ENCODE results near the gene AGL.
A peak's percentile ranks its signal among the peaks of the same experiment; 100 is the strongest.

Gene AGL

GRCh38 chr1:99849744-99850458 is at the start of gene AGL:
AGL (plus strand) TSS chr1:99850361; CDS start chr1:99851043, 682 bp downstream.
- H3K4me3 ChIP-seq (replicated peaks in 1 of 2; ENCODE audit: low read depth in 2 of 2, low read length in 2 of 2) = peak within 1 kb of the TSS; percentile 75 to 80
- peak; percentile 70 to 78 for DNase-seq (ENCODE audit: low read depth in 2 of 2)
- TF ChIP-seq CTCF (IDR thresholded peaks at IDR 0.05; ENCODE audit: low read depth, low read length) = no peak

- H3K4me3 ChIP-seq (replicated peaks in 1 of 2; ENCODE audit: low read depth in 2 of 2, low read length in 2 of 2) = no peak overlapping the region
- no peak for TF ChIP-seq CTCF (IDR thresholded peaks at IDR 0.05; ENCODE audit: low read depth, low read length)
- no peak for DNase-seq (ENCODE audit: low read depth in 2 of 2)
Observed at GRCh38 chr1:99801584-99801983, 48.6 kb upstream of the AGL start.

- no peak for TF ChIP-seq CTCF (IDR thresholded peaks at IDR 0.05; ENCODE audit: low read depth, low read length)
- H3K4me3 ChIP-seq (replicated peaks in 1 of 2; ENCODE audit: low read depth in 2 of 2, low read length in 2 of 2) = no peak overlapping the region
- no peak for DNase-seq (ENCODE audit: low read depth in 2 of 2)
Observed at GRCh38 chr1:99806882-99807281, 43.3 kb upstream of the AGL start.

- TF ChIP-seq CTCF (IDR thresholded peaks at IDR 0.05; ENCODE audit: low read depth, low read length) = peak; percentile 44
Observed at GRCh38 chr1:99808391-99809115, 41.6 kb upstream of the AGL start.

GRCh38 chr1:99811075-99811474 is 39.1 kb upstream of the AGL start:
- no peak overlapping the region for H3K4me3 ChIP-seq (replicated peaks in 1 of 2; ENCODE audit: low read depth in 2 of 2, low read length in 2 of 2)
- no peak for TF ChIP-seq CTCF (IDR thresholded peaks at IDR 0.05; ENCODE audit: low read depth, low read length)
- no peak for DNase-seq (ENCODE audit: low read depth in 2 of 2)

More at GRCh38 chr1:99808391-99809115, 41.6 kb upstream of the AGL start:
- peak; percentile 96 for DNase-seq (ENCODE audit: low read depth in 2 of 2)
- H3K4me3 ChIP-seq (replicated peaks in 1 of 2; ENCODE audit: low read depth in 2 of 2, low read length in 2 of 2) = no peak overlapping the region

GRCh38 chr1:99811747-99812146 is 38.4 kb upstream of the AGL start:
- DNase-seq (ENCODE audit: low read depth in 2 of 2) = no peak
- no peak overlapping the region for H3K4me3 ChIP-seq (replicated peaks in 1 of 2; ENCODE audit: low read depth in 2 of 2, low read length in 2 of 2)
- no peak for TF ChIP-seq CTCF (IDR thresholded peaks at IDR 0.05; ENCODE audit: low read depth, low read length)

Data from cardiac fibroblast (primary cell).